Vagina (tissue), 2 donors: Measurements from ENCODE around the gene TUT4. TPM values are rescaled to one million over a fixed set of nuclear protein-coding genes. Genes with fewer than 3 reads are reported as not detected.

Source experiments
- DNase-seq, 2 donors: peaks; one replicate each; pipeline ENCODE4 v3.0.0-alpha.2; 2017; ENCODE audit errors: extremely low spot score in 2 of 2
- H3K27ac ChIP-seq: fragments of 200-600 bp; sonication (generic); one replicate; pipeline ENCODE4 v1.5.1; 2019
- H3K27me3 ChIP-seq: fragments of 200-600 bp; sonication (generic); one replicate; pipeline ENCODE4 v1.5.1; 2019
- H3K36me3 ChIP-seq, 2 donors: fragments of 200-600 bp; sonication (generic); one replicate each; pipeline ENCODE4 v1.5.1; 2017 to 2019
- H3K4me1 ChIP-seq: fragments of 200-600 bp; sonication (generic); one replicate; pipeline ENCODE4 v1.5.1; 2019
- H3K4me3 ChIP-seq, 2 donors: fragments of 200-600 bp; sonication (generic); 1 replicate in 1 of 2; 2 replicates in 1 of 2; pipeline ENCODE4 v1.5.1; 2016 to 2019
- H3K9me3 ChIP-seq: fragments of 200-600 bp; sonication (generic); one replicate; pipeline ENCODE4 v1.5.1; 2019
- CTCF ChIP-seq, 3 experiments: fragments of 450-650 bp in 2 of 3; fragments of 200-600 bp in 1 of 3; sonication (generic) in 1 of 3; IDR thresholded peaks; one replicate each; pipeline ENCODE4 v1.5.1; 2017 to 2019; ENCODE audit warnings: antibody characterized with exemption in 3 of 3, mild to moderate bottlenecking in 2 of 3, moderate library complexity in 2 of 3
- POLR2A ChIP-seq, 2 donors: fragments of 450-650 bp; IDR thresholded peaks; one replicate each; pipeline ENCODE4 v1.6.1; 2017; ENCODE audit warnings: antibody characterized with exemption in 2 of 2, mild to moderate bottlenecking in 2 of 2, moderate library complexity in 2 of 2
- POLR2AphosphoS5 ChIP-seq, 2 donors: sonication (generic); formaldehyde crosslinking; IDR thresholded peaks; one replicate each; pipeline ENCODE4 v1.9.0; 2017; ENCODE audit warnings: antibody characterized with exemption in 2 of 2, mild to moderate bottlenecking in 2 of 2, low read depth in 1 of 2; ENCODE audit not compliant: insufficient read depth in 1 of 2
- intact Hi-C: fragments of 100-400 bp; cut with DNase I; formaldehyde crosslinking; loops from one replicate; pipeline ENCODE4 v1.15.1; 2023
- total RNA-seq: library from RNA; depleted of rRNA; stranded (reverse); fragments of >200 nt; gene quantifications from one replicate; pipeline ENCODE4 v1.2.3, GENCODE V29; 2016

The TUT4 gene
- total RNA-seq, 1 donor from 2014 or later, result 78.1 TPM

DNA sequence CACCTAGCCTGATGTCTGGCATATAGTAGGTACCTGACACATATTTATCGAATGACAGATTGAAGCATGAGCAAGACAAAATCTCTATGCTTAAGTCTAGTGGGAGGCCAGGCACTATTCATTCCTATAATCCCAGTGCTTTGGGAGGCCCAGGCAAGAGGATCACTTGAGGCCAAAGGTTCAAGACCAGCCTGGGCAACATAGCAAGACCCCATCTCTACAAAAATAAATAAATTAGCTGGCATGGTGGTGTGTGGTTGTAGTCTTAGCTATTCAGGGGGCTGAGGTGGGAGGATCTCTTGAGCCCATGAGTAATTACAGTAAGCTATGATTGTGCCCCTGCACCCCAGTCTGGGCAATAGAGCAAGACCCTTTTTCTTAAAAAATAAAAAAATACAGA lies 23.2 kb upstream of the TUT4 start:
- H3K27ac ChIP-seq, result no peak overlapping the region
- intact Hi-C loops, result no loop called here

GRCh38 chr1:52574594-52574993 lies 21.7 kb upstream of the TUT4 start:
- Histone ChIP-seq H3K9me3 (no peaks in the 10 kb centered on the region), H3K36me3 (no peaks in the 10 kb centered on the region), H3K4me1 (peaks cover 15% of the 10 kb centered on the region), H3K4me3 (no peak overlapping the region), H3K27ac (no peak overlapping the region), H3K27me3 (no peaks in the 10 kb centered on the region)
- intact Hi-C loops, result no loop called here
- TF ChIP-seq CTCF (IDR thresholded peaks at IDR 0.05), result no peak
- peak in 1 of 2 donors; percentile 86 for TF ChIP-seq POLR2AphosphoS5 (IDR thresholded peaks at IDR 0.05; ENCODE audit: insufficient read depth in 1 of 2, low read depth in 1 of 2)
- no peak for TF ChIP-seq POLR2A (IDR thresholded peaks at IDR 0.05)
- DNase-seq, result no peak

More for the DNA sequence above, 23.2 kb upstream of the TUT4 start:
- Histone ChIP-seq H3K27me3 (no peaks in the 10 kb centered on the region), H3K4me3 (no peak overlapping the region), H3K4me1 (peaks cover 15% of the 10 kb centered on the region), H3K9me3 (no peaks in the 10 kb centered on the region), H3K36me3 (no peaks in the 10 kb centered on the region)
- no peak for TF ChIP-seq POLR2AphosphoS5 (IDR thresholded peaks at IDR 0.05; ENCODE audit: insufficient read depth in 1 of 2, low read depth in 1 of 2)
- no peak for TF ChIP-seq CTCF (IDR thresholded peaks at IDR 0.05)
- no peak for TF ChIP-seq POLR2A (IDR thresholded peaks at IDR 0.05)
- no peak for DNase-seq

- Histone ChIP-seq H3K9me3 (no peaks in the 10 kb centered on the region), H3K27ac (no peak overlapping the region), H3K36me3 (no peaks in the 10 kb centered on the region), H3K4me3 (no peak overlapping the region), H3K4me1 (peaks cover 15% of the 10 kb centered on the region), H3K27me3 (no peaks in the 10 kb centered on the region)
- TF ChIP-seq CTCF (IDR thresholded peaks at IDR 0.05) (no peak), POLR2AphosphoS5 (IDR thresholded peaks at IDR 0.05; ENCODE audit: insufficient read depth in 1 of 2, low read depth in 1 of 2) (no peak), POLR2A (IDR thresholded peaks at IDR 0.05) (no peak)
- no peak for DNase-seq
- intact Hi-C loops, result no loop called here
These were observed 19.5 kb upstream of the TUT4 start for GRCh38 chr1:52572387-52572786.

DNA sequence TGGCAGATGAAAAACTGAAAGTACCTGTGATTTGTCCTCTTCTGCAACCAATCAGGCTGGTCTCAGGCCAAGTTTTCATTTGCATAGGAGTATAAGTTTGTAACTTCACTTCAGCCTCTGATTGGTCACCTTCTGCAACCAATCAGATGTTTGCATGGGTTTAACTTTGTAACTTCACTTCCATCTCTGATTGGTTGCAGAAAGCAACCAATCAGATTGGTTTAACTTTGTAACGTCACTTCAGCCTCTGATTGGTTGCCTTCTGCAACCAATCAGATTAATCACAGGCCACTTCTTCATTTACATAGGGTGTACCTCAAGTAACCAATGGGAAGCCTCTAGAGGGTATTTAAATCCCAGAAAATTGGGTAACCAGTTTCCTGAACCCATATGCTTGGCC lies 18.9 kb upstream of the TUT4 start:
- no peak overlapping the region for H3K4me3 ChIP-seq
- no peak overlapping the region for H3K27ac ChIP-seq
- intact Hi-C loops, result no loop called here
- TF ChIP-seq POLR2A (IDR thresholded peaks at IDR 0.05) (no peak), POLR2AphosphoS5 (IDR thresholded peaks at IDR 0.05; ENCODE audit: insufficient read depth in 1 of 2, low read depth in 1 of 2) (no peak), CTCF (IDR thresholded peaks at IDR 0.05) (no peak)
- H3K4me1 ChIP-seq, result peaks cover 15% of the 10 kb centered on the region
- H3K36me3 ChIP-seq, result no peaks in the 10 kb centered on the region
- no peak for DNase-seq
- H3K27me3 ChIP-seq, result no peaks in the 10 kb centered on the region
- no peaks in the 10 kb centered on the region for H3K9me3 ChIP-seq

GRCh38 chr1:52569449-52570210 lies 16.7 kb upstream of the TUT4 start:
- intact Hi-C loops, result no loop called here
- TF ChIP-seq CTCF (IDR thresholded peaks at IDR 0.05) (no peak), POLR2AphosphoS5 (IDR thresholded peaks at IDR 0.05; ENCODE audit: insufficient read depth in 1 of 2, low read depth in 1 of 2) (no peak), POLR2A (IDR thresholded peaks at IDR 0.05) (no peak)
- H3K27ac ChIP-seq, result no peak overlapping the region
- no peaks in the 10 kb centered on the region for H3K36me3 ChIP-seq
- H3K9me3 ChIP-seq, result no peaks in the 10 kb centered on the region
- no peaks in the 10 kb centered on the region for H3K27me3 ChIP-seq
- peaks cover 8% of the 10 kb centered on the region for H3K4me1 ChIP-seq
- no peak for DNase-seq
- no peak overlapping the region for H3K4me3 ChIP-seq
